Measurements from ENCODE around the gene HMGXB3. TPM values are rescaled to one million over a fixed set of nuclear protein-coding genes. Genes with fewer than 3 reads are reported as not detected.

HMGXB3 gene
- total RNA-seq, 1 experiment from 2014 or later: 67.8 TPM

DNA sequence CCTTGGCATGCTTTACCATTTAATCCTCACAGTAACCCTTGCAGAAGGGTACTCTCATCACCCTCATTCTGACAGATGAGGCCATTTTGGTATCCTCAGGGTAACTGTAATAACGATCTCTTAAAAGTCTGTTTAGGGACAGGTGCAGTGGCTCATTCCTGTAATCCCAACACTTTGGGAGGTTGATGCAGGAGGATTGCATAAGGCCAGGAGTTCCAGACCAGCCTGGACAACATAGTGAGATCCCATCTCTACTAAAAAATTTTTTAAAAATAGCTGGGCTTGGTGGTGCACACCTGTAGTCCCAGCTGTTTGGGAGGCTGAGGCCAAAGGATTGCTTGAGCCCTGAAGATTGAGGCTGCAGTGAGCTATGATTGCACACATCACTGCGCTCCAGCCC, 54.0 kb downstream of the HMGXB3 start:
- H3K27ac Mint-ChIP-seq (ENCODE audit: low read depth, unreplicated experiment): no peak overlapping the region

GRCh38 chr5:150055326-150056074, 55.0 kb downstream of the HMGXB3 start:
- Mint-ChIP-seq H3K36me3 (ENCODE audit: insufficient read depth, unreplicated experiment) (peaks cover 60% of the 10 kb centered on the region), H3K4me1 (ENCODE audit: insufficient read depth, unreplicated experiment) (peaks cover 36% of the 10 kb centered on the region), H3K27me3 (ENCODE audit: insufficient read depth, unreplicated experiment) (no peaks in the 10 kb centered on the region), H3K9me3 (ENCODE audit: unreplicated experiment) (no peaks in the 10 kb centered on the region), H3K27ac (ENCODE audit: low read depth, unreplicated experiment) (no peak overlapping the region), H3K4me3 (ENCODE audit: unreplicated experiment) (no peak overlapping the region)
- ChIA-PET POLR2A (no interaction called here), CTCF (interaction anchor here (0.6 to 1.0 kb wide), 3 partner anchors 10 to 348 kb away, joined by 3 read pairs; no protein-coding TSS in a partner anchor)
- intact Hi-C loops (cut with micrococcal nuclease): no loop called here
- BruUV-seq (replicated peaks): TSS peak; percentile 7
- TF ChIP-seq, protein P1, sequence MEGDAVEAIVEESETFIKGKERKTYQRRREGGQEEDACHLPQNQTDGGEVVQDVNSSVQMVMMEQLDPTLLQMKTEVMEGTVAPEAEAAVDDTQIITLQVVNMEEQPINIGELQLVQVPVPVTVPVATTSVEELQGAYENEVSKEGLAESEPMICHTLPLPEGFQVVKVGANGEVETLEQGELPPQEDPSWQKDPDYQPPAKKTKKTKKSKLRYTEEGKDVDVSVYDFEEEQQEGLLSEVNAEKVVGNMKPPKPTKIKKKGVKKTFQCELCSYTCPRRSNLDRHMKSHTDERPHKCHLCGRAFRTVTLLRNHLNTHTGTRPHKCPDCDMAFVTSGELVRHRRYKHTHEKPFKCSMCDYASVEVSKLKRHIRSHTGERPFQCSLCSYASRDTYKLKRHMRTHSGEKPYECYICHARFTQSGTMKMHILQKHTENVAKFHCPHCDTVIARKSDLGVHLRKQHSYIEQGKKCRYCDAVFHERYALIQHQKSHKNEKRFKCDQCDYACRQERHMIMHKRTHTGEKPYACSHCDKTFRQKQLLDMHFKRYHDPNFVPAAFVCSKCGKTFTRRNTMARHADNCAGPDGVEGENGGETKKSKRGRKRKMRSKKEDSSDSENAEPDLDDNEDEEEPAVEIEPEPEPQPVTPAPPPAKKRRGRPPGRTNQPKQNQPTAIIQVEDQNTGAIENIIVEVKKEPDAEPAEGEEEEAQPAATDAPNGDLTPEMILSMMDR (IDR thresholded peaks at IDR 0.05; ENCODE audit: unreplicated experiment): no peak
- no peak for DNase-seq (ENCODE audit: unreplicated experiment)

More for the DNA sequence above, 54.0 kb downstream of the HMGXB3 start:
- intact Hi-C loops (cut with micrococcal nuclease): no loop called here
- peaks cover 67% of the 10 kb centered on the region for H3K36me3 Mint-ChIP-seq (ENCODE audit: insufficient read depth, unreplicated experiment)
- H3K27me3 Mint-ChIP-seq (ENCODE audit: insufficient read depth, unreplicated experiment): no peaks in the 10 kb centered on the region
- peaks cover 46% of the 10 kb centered on the region for H3K4me1 Mint-ChIP-seq (ENCODE audit: insufficient read depth, unreplicated experiment)
- TF ChIP-seq, protein P1 (IDR thresholded peaks at IDR 0.05; ENCODE audit: unreplicated experiment): no peak
- ChIA-PET POLR2A (no interaction called here), CTCF (interaction anchor here (0.5 to 1.0 kb wide), 2 partner anchors 9 to 25 kb away, joined by 3 read pairs; no protein-coding TSS in a partner anchor)
- H3K9me3 Mint-ChIP-seq (ENCODE audit: unreplicated experiment): no peaks in the 10 kb centered on the region
- BruUV-seq (replicated peaks): no TSS peak
- no peak overlapping the region for H3K4me3 Mint-ChIP-seq (ENCODE audit: unreplicated experiment)
- no peak for DNase-seq (ENCODE audit: unreplicated experiment)

GRCh38 chr5:150056075-150056443, 55.5 kb downstream of the HMGXB3 start:
- peaks cover 54% of the 10 kb centered on the region for H3K36me3 Mint-ChIP-seq (ENCODE audit: insufficient read depth, unreplicated experiment)
- no peak overlapping the region for H3K4me3 Mint-ChIP-seq (ENCODE audit: unreplicated experiment)
- no peak for DNase-seq (ENCODE audit: unreplicated experiment)
- intact Hi-C loops (cut with micrococcal nuclease): no loop called here
- BruUV-seq (replicated peaks): no TSS peak
- POLR2A ChIA-PET: no interaction called here
- no peaks in the 10 kb centered on the region for H3K27me3 Mint-ChIP-seq (ENCODE audit: insufficient read depth, unreplicated experiment)
- no peaks in the 10 kb centered on the region for H3K9me3 Mint-ChIP-seq (ENCODE audit: unreplicated experiment)
- H3K4me1 Mint-ChIP-seq (ENCODE audit: insufficient read depth, unreplicated experiment): peaks cover 31% of the 10 kb centered on the region
- TF ChIP-seq, protein P1 (IDR thresholded peaks at IDR 0.05; ENCODE audit: unreplicated experiment): no peak
- no peak overlapping the region for H3K27ac Mint-ChIP-seq (ENCODE audit: low read depth, unreplicated experiment)
- CTCF ChIA-PET: interaction anchor here (0.6 to 0.7 kb wide), 2 partner anchors 98 to 348 kb away, joined by 3 read pairs; no protein-coding TSS in a partner anchor

- Mint-ChIP-seq H3K27me3 (ENCODE audit: insufficient read depth, unreplicated experiment) (no peaks in the 10 kb centered on the region), H3K9me3 (ENCODE audit: unreplicated experiment) (no peaks in the 10 kb centered on the region), H3K4me1 (ENCODE audit: insufficient read depth, unreplicated experiment) (peaks cover 25% of the 10 kb centered on the region), H3K36me3 (ENCODE audit: insufficient read depth, unreplicated experiment) (peaks cover 44% of the 10 kb centered on the region), H3K27ac (ENCODE audit: low read depth, unreplicated experiment) (no peak overlapping the region), H3K4me3 (ENCODE audit: unreplicated experiment) (no peak overlapping the region)
- peak; percentile 38 for DNase-seq (ENCODE audit: unreplicated experiment)
- BruUV-seq (replicated peaks): no TSS peak
- CTCF ChIA-PET: no interaction called here
- POLR2A ChIA-PET: interaction anchor here (0.5 to 1.5 kb wide), 3 partner anchors 9 to 213 kb away, joined by 3 to 7 read pairs (median 3); no protein-coding TSS in a partner anchor
- TF ChIP-seq, protein P1 (IDR thresholded peaks at IDR 0.05; ENCODE audit: unreplicated experiment): no peak
- intact Hi-C loops (cut with micrococcal nuclease): no loop called here
Observed at GRCh38 chr5:150057052-150057451, 56.5 kb downstream of the HMGXB3 start.
